ENCODE results near the gene FOXD1.

GRCh38 chr5:73434907-73435306 lies 13.7 kb downstream of the FOXD1 start:
- TF ChIP-seq CTCF (IDR thresholded peaks at IDR 0.05; ENCODE audit: control extremely low read depth in 1 of 3, insufficient read depth in 1 of 3, low read depth in 1 of 3, low read length in 3 of 3) (no peak), CEBPB (IDR thresholded peaks at IDR 0.05; ENCODE audit: low read depth, low read length) (no peak), EP300 (IDR thresholded peaks at IDR 0.05; ENCODE audit: borderline replicate concordance in 1 of 2, low read depth in 2 of 2, low read length in 2 of 2) (no peak), KDM5A (IDR thresholded peaks at IDR 0.05; ENCODE audit: low read length) (no peak), SUZ12 (IDR thresholded peaks at IDR 0.05; ENCODE audit: low read length) (no peak)

Measured in H1 (cell line).